DND-41 (cell line): ENCODE results near the gene MYH7.

ENCODE experiments used
- ATAC-seq: fragments of 200-7000 bp; cut with Tn5 transposase; 3 replicates; pipeline ENCODE4 v1.9.1; 2021; ENCODE audit warnings: low read depth; ENCODE audit not compliant: insufficient read depth
- DNase-seq: peaks from one replicate; pipeline ENCODE4 v3.0.0-alpha.2; 2020
- H2AFZ ChIP-seq: 2 replicates; pipeline ENCODE4 v1.6.0; 2012; ENCODE audit warnings: low read depth, low read length
- H3K27ac ChIP-seq: 2 replicates; pipeline ENCODE4 v1.5.1; 2012; ENCODE audit warnings: low read length, inconsistent platforms
- H3K27me3 ChIP-seq: fragments of 200-600 bp; sonication (generic); 2 replicates; pipeline ENCODE4 v1.6.0; 2012; ENCODE audit warnings: low read length, mild to moderate bottlenecking, inconsistent platforms; ENCODE audit not compliant: insufficient read depth, poor library complexity
- H3K36me3 ChIP-seq: 2 replicates; pipeline ENCODE4 v1.5.1; 2012; ENCODE audit warnings: low read length, inconsistent platforms; ENCODE audit not compliant: insufficient read depth
- H3K4me1 ChIP-seq: 2 replicates; pipeline ENCODE4 v1.5.1; 2012; ENCODE audit warnings: mild to moderate bottlenecking, low read length; ENCODE audit not compliant: insufficient read depth
- H3K4me2 ChIP-seq: 2 replicates; pipeline ENCODE4 v1.6.0; 2012; ENCODE audit warnings: mild to moderate bottlenecking, moderate library complexity, low read length, inconsistent platforms; ENCODE audit not compliant: insufficient read depth
- H3K4me3 ChIP-seq, 2 experiments: fragments of 200-600 bp in 1 of 2; shearing (Covaris generic) in 1 of 2; 2 replicates each; pipeline ENCODE4 v1.5.1; 2012 to 2016; ENCODE audit warnings: inconsistent platforms in 2 of 2, low read length in 2 of 2, mild to moderate bottlenecking in 2 of 2, low read depth in 1 of 2, moderate library complexity in 1 of 2
- H3K79me2 ChIP-seq: 2 replicates; pipeline ENCODE4 v1.6.0; 2012; ENCODE audit warnings: low read length, inconsistent platforms; ENCODE audit not compliant: insufficient read depth
- H3K9ac ChIP-seq: 2 replicates; pipeline ENCODE4 v1.6.0; 2012; ENCODE audit warnings: low read depth, mild to moderate bottlenecking, inconsistent platforms, low read length, moderate library complexity
- H3K9me3 ChIP-seq: 2 replicates; pipeline ENCODE4 v1.5.1; 2012; ENCODE audit warnings: low read length, moderate library complexity, mild to moderate bottlenecking, inconsistent platforms; ENCODE audit not compliant: insufficient read depth, severe bottlenecking
- H4K20me1 ChIP-seq: 2 replicates; pipeline ENCODE4 v1.6.0; 2012; ENCODE audit warnings: low read length; ENCODE audit not compliant: insufficient read depth
- EZH2 ChIP-seq: IDR thresholded peaks from 3 replicates; pipeline ENCODE4 v1.6.1; 2012; ENCODE audit warnings: borderline replicate concordance, low read depth, mild to moderate bottlenecking, moderate library complexity, low read length, inconsistent platforms; ENCODE audit not compliant: severe bottlenecking
- TF ChIP-seq, protein P1 (sequence below): IDR thresholded peaks from 2 replicates; pipeline ENCODE4 v1.5.1; 2012; ENCODE audit warnings: borderline replicate concordance, low read length, moderate library complexity, mild to moderate bottlenecking; ENCODE audit not compliant: poor library complexity, severe bottlenecking; ENCODE audit errors: extremely low read depth

MYH7 gene

DNA sequence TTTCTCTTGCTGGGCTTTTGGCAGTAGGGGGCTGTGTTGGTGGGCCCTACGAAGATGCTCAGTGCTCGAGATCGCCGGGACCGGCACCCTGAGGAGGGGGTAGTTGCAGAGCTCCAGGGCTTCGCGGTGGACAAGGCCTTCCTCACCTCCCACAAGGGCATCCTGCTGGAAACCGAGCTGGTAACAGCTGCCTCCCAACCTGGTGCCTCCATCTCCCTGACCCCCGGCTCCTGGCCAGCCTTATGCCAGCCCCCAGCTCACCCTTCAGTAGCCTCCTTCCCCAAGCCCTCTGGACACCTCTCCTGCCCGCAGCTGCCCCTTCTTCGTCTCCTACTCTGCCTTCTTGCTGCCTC, 58.3 kb downstream of the MYH7 start:
- peaks cover 29% of the 10 kb centered on the region for H3K27me3 ChIP-seq
- no peaks in the 10 kb centered on the region for H3K79me2 ChIP-seq
- H3K4me2 ChIP-seq, result no peak overlapping the region
- no peaks in the 10 kb centered on the region; the same call in 1 of the 2 replicates for H4K20me1 ChIP-seq
- H3K36me3 ChIP-seq, result no peaks in the 10 kb centered on the region
- no peak for DNase-seq
- TF ChIP-seq, protein P1, sequence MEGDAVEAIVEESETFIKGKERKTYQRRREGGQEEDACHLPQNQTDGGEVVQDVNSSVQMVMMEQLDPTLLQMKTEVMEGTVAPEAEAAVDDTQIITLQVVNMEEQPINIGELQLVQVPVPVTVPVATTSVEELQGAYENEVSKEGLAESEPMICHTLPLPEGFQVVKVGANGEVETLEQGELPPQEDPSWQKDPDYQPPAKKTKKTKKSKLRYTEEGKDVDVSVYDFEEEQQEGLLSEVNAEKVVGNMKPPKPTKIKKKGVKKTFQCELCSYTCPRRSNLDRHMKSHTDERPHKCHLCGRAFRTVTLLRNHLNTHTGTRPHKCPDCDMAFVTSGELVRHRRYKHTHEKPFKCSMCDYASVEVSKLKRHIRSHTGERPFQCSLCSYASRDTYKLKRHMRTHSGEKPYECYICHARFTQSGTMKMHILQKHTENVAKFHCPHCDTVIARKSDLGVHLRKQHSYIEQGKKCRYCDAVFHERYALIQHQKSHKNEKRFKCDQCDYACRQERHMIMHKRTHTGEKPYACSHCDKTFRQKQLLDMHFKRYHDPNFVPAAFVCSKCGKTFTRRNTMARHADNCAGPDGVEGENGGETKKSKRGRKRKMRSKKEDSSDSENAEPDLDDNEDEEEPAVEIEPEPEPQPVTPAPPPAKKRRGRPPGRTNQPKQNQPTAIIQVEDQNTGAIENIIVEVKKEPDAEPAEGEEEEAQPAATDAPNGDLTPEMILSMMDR, result no peak
- no peak for TF ChIP-seq EZH2
- H3K4me3 ChIP-seq, result no peak overlapping the region
- no peak overlapping the region for H3K27ac ChIP-seq
- no peak overlapping the region for H2AFZ ChIP-seq
- no peak overlapping the region for H3K9ac ChIP-seq
- H3K9me3 ChIP-seq, result no peaks in the 10 kb centered on the region
- ATAC-seq, result no peak
- no peaks in the 10 kb centered on the region for H3K4me1 ChIP-seq

DNA sequence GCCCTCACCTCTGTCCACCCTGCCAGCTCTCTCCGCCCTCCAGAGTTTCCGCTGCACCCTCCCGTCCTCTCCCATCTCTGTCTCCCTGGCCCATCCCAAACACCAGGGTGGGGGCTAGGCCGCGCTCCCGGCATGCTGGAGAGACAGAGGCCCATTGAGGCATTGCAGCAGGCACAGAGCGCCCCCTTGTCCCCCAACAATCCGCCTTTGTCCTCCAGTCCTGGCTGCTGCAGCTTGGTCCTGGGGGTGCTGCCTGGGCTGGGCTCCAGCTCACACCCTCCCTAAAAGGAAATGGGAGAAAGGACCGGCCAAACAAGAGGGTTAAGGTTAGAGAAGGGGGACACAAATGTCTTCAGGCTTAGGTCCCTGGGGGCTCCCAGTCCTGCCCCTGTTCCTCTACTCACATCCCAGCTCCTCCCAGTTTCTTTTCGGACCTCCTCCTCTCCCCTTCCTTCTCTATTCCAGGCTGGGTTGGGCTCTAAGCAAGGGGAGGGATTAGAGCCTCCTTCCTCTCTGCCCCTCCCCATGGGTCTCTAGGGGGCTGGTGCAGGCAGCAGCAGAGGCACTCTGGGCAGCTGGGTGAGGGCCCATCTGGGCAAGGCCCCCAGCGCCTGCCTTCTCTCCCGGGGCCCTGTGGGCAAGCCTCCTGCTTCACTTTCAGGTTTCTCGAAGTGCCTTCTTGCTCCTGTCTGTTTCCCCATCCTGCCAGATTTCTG, 58.8 kb downstream of the MYH7 start, which contains the start of gene CMTM5:
Gene CMTM5, plus strand, starts transcription at position 565 of the 716 bp plus-strand sequence. CDS start 206 bp downstream, outside the sequence.
- H3K4me1 ChIP-seq, result no peaks in the 10 kb centered on the region
- DNase-seq, result no peak
- H3K36me3 ChIP-seq, result no peaks in the 10 kb centered on the region
- no peak for ATAC-seq
- no peaks in the 10 kb centered on the region for H3K79me2 ChIP-seq
- peaks cover 28% of the 10 kb centered on the region for H3K27me3 ChIP-seq
- H4K20me1 ChIP-seq, result no peaks in the 10 kb centered on the region; the same call in 1 of the 2 replicates
- TF ChIP-seq, protein P1, result no peak
- TF ChIP-seq EZH2, result no peak
- no peak within 1 kb of the TSS for H3K4me2 ChIP-seq
- H3K27ac ChIP-seq, result no peak within 1 kb of the TSS
- no peak within 1 kb of the TSS for H3K9ac ChIP-seq
- no peak within 1 kb of the TSS for H3K4me3 ChIP-seq
- no peak within 1 kb of the TSS for H2AFZ ChIP-seq
- no peaks in the 10 kb centered on the region for H3K9me3 ChIP-seq

DNA sequence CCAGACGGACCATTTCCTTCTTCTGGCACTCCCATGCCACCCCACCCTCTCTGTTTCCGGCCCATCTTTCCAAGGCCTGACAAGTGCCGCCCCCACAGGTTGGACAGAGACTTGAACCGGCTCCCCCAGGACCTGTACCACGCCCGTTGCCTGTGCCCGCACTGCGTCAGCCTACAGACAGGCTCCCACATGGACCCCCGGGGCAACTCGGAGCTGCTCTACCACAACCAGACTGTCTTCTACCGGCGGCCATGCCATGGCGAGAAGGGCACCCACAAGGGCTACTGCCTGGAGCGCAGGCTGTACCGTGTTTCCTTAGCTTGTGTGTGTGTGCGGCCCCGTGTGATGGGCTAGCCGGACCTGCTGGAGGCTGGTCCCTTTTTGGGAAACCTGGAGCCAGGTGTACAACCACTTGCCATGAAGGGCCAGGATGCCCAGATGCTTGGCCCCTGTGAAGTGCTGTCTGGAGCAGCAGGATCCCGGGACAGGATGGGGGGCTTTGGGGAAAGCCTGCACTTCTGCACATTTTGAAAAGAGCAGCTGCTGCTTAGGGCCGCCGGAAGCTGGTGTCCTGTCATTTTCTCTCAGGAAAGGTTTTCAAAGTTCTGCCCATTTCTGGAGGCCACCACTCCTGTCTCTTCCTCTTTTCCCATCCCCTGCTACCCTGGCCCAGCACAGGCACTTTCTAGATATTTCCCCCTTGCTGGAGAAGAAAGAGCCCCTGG, 59.8 kb downstream of the MYH7 start:
- Histone ChIP-seq H3K27ac (no peak overlapping the region), H3K79me2 (no peaks in the 10 kb centered on the region), H3K4me1 (no peaks in the 10 kb centered on the region), H3K9me3 (no peaks in the 10 kb centered on the region), H3K9ac (no peak overlapping the region), H3K27me3 (peaks cover 28% of the 10 kb centered on the region), H2AFZ (no peak overlapping the region), H4K20me1 (no peaks in the 10 kb centered on the region; the same call in 1 of the 2 replicates), H3K4me2 (no peak overlapping the region), H3K4me3 (no peak overlapping the region), H3K36me3 (no peaks in the 10 kb centered on the region)
- TF ChIP-seq, protein P1, result no peak
- no peak for TF ChIP-seq EZH2
- ATAC-seq (no peak), DNase-seq (no peak)
